RWPE1 (cell line): ENCODE measurements around the gene METAP1D.
A peak's percentile ranks its signal among the peaks of the same experiment; 100 is the strongest.

Source experiments
- CTCF ChIA-PET: fragments of 350-600 bp; sonication (Branson Sonifier 250); formaldehyde crosslinking; extraction: SDS; loops from one replicate; lab custom pipeline; 2021; lab: Yijun Ruan, JAX
- POLR2A ChIA-PET: fragments of 400-600 bp; formaldehyde crosslinking; extraction: SDS; loops from one replicate; lab custom pipeline; 2020; ENCODE audit warnings: antibody characterized with exemption; ENCODE audit not compliant: low non-redundant PET; lab: Yijun Ruan, JAX
- DNase-seq: peaks from one replicate; pipeline ENCODE4 v3.0.0; 2012; ENCODE audit warnings: low spot score
- H3K27ac ChIP-seq: fragments of 450-650 bp; 2 replicates; pipeline ENCODE4 v1.5.1; 2017
- TF ChIP-seq, protein P1 (sequence below): fragments of 450-650 bp; conservative IDR thresholded peaks from 2 replicates; pipeline ENCODE4 v1.5.1; 2017; ENCODE audit warnings: low read depth, mild to moderate bottlenecking

The METAP1D gene

DNA sequence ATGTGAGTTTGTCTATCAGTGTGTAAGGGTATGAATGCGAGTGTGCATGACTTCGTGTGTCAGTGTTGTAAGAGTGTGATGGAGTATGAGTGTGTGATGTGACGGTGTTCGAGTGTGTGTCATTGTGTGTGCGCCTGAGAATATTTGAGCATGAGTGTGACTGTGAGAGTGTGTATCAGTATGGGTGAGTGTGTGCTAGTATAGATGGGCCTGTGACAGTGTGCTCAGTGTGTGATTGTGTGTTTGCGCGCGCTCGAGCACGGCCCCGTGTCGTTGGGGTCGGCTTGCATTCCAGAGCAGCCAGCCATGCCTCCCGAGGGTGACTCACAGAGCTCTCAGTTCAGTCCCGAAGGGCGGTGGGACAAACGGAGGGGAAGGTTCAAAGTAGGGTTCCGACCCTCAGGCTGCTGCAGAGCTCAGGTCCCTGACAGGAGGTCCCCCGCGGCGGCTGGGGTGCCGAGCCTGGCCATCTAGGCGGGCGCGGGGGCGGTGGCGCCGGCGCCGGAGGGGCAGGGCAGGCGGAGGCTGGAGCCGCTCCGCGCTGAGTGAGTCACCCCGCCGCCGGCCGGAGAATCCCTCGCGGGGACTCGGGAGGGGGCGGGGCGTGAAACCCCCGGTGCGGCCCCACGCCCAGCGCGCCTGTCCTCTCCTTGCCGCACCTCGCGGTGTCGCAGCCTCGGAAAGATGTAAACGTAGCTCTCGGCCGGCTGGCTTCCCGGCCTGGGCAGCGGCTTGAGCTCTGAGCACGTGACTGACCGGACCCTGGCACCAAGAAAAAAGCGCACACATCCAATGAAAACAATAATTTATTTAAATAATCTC lies 99.1 kb downstream of the METAP1D start:
- no peak for DNase-seq
- POLR2A ChIA-PET: no interaction called here
- CTCF ChIA-PET: interaction anchor here (1.6 kb wide), 1 partner anchor 28 kb away, joined by 6 read pairs; no protein-coding TSS in a partner anchor
- TF ChIP-seq, protein P1, sequence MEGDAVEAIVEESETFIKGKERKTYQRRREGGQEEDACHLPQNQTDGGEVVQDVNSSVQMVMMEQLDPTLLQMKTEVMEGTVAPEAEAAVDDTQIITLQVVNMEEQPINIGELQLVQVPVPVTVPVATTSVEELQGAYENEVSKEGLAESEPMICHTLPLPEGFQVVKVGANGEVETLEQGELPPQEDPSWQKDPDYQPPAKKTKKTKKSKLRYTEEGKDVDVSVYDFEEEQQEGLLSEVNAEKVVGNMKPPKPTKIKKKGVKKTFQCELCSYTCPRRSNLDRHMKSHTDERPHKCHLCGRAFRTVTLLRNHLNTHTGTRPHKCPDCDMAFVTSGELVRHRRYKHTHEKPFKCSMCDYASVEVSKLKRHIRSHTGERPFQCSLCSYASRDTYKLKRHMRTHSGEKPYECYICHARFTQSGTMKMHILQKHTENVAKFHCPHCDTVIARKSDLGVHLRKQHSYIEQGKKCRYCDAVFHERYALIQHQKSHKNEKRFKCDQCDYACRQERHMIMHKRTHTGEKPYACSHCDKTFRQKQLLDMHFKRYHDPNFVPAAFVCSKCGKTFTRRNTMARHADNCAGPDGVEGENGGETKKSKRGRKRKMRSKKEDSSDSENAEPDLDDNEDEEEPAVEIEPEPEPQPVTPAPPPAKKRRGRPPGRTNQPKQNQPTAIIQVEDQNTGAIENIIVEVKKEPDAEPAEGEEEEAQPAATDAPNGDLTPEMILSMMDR: no peak
- H3K27ac ChIP-seq: peak overlapping the region; percentile 100

DNA sequence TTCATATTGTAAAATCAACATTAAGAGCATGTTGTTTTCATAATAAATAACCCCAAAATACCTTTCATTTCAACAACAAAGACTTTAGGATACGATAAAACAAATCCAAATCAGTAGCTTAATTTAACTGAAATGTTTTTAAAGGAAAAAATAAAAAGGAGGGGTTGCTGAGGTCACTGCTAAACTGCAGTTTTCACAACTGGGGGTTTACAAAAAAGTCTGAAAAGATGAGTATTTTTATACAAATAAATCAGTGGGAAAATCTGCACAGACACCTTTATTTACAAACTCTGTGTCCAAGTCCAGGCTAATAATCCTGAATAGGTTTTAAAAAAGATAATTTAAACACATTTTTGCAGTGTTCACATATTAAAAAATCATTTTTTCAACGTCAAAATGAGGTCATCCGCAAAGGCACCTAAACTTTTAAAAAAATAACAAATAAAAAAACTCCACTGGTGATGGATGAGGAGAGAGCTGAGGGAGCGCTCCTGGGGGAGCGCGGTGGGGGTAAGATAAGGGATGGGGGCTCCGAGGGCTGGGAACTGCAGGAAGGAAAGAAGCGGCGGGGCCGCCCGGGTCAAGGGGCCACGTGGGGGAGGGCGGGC lies 99.8 kb downstream of the METAP1D start:
- ChIA-PET POLR2A (no interaction called here), CTCF (interaction anchor here (1.6 kb wide), 1 partner anchor 28 kb away, joined by 6 read pairs; no protein-coding TSS in a partner anchor)
- TF ChIP-seq, protein P1: no peak
- peak overlapping the region; percentile 100 for H3K27ac ChIP-seq
- no peak for DNase-seq

DNA sequence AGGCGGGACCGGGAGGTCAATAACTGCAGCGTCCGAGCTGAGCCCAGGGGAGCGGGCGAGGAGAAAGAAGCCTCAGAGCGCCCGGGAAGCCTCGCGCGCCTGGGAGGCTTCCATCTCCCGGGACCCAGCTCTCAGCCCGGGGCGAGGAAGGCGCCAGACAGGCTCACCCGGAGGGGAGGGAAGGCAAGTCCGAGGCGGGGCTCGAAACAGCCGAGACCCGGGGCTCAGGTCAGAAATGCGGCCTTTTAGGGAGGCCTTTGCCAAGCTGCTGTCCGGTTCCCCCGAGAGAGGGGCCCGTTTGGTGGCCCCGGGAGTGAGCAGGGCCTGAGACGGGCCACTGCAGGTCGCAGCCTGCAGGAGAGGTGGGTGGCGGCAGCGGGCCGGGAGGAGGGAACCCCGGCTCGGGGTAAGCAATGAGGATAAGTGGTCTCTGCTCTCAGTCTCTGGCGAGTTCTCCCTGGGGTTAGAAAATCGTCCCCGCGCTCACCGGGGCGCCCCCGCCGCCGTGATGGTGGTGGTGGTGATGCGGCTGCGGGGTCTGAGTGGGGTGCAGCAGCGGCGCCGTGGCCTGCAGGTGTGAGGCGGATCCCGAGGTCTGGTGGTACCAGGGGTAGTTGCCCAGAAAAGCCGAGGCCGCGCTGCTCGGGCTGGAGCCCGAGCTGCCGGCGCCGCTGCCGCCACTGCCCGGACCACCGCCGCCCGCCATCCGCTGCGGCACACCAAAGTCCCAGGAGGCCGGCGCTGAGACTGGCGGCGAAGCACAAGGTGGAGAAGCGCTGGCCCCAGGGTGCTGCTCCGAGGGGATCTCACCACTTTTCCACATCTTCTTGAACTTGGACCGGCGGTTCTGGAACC lies 100.6 kb downstream of the METAP1D start:
- TF ChIP-seq, protein P1: no peak
- no peak for DNase-seq
- ChIA-PET POLR2A (no interaction called here), CTCF (interaction anchor here (1.6 kb wide), 1 partner anchor 27 kb away, joined by 6 read pairs; no protein-coding TSS in a partner anchor)
- H3K27ac ChIP-seq: peak overlapping the region; percentile 100

DNA sequence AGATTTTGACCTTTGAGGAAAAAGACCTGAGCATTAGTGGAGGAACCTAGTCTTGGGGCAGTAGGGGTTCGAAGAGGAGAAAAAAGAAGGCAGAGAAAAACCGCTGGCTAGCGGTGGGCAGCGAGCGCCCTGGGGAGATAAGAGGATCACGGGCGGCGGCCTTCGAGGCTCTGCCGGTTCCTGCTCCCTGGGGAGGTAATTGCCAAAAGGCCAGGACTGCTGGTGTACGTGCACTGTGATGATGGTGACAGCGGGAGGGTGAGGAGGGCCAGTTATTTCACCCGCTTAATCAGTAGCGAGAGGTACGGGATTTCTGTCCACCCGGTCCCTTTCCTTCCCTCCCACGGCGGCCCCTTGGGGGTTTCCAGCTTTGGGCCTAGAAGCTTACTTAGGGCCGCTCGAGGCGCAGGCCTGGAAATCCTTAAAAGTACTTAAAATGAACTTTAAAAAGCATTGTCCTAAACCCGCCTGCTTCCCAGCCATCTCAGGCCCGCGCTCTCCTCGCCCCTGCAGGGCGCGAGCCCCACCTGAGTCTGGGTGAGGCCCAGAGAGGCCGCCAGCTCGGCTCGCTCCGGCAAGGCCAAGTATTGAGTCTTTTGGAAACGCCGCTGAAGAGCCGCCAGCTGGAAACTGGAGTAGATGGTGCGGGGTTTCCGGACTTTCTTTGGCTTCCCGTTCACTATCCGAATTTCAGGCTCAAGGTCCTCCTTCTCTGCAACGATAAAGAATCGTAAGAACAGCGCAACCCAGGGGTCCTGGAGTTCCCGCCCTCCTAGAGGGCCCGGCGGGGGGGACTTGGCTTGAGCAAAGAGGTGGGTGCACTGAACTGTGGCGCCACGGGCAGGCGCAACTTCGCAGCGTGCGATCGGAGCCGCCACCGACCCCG lies 101.4 kb downstream of the METAP1D start:
- peak overlapping the region; percentile 100 for H3K27ac ChIP-seq
- DNase-seq: no peak
- ChIA-PET POLR2A (no interaction called here), CTCF (interaction anchor here (0.6 kb wide), 2 partner anchors 14 to 394 kb away, joined by 3 read pairs; no protein-coding TSS in a partner anchor)
- TF ChIP-seq, protein P1: no peak

DNA sequence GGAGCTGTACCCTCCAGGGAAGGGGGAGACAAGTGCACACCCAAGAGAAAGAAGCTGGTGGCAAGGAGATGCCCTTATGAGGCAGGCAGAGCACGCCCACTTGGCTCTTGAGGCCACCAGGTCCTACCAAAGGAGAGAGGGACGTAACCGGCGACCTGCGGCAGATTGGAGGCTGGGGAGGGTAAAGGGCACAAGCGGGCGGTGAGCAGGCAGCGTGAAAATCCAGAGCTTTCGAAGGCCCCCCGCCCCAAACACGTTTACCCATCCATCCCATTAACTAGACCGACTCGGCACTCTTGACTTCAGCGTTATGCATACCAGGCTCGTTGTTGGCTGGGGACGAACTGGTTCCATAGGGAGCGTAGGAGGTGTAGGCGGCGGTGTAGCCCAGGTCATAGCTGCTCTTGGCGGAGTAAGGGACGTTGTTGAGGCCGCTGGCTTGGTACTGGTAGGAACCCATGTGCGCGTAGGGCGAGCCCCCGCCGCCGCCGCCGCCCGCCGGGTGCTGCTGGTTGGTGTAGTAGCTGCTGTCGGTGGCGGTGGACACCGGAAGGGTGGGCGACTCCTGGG lies 102.2 kb downstream of the METAP1D start:
- POLR2A ChIA-PET: no interaction called here

More for the DNA sequence above, 102.2 kb downstream of the METAP1D start:
- CTCF ChIA-PET: interaction anchor here (0.6 kb wide), 2 partner anchors 187 to 395 kb away, joined by 3 read pairs; no protein-coding TSS in a partner anchor
- peak overlapping the region; percentile 100 for H3K27ac ChIP-seq
- DNase-seq: no peak
- TF ChIP-seq, protein P1: no peak
